Testis (tissue), 3 donors: ENCODE data around the gene PTPRU. TPM values are rescaled to one million over a fixed set of nuclear protein-coding genes. Genes with fewer than 3 reads are reported as not detected.

Source experiments
- DNase-seq: peaks from one replicate; pipeline ENCODE4 v3.0.0-alpha.2; 2019
- H3K27ac ChIP-seq, 2 donors: fragments of 200-600 bp; sonication (generic); one replicate each; pipeline ENCODE4 v1.5.1; 2019
- H3K27me3 ChIP-seq: fragments of 200-600 bp; sonication (generic); one replicate; pipeline ENCODE4 v1.5.1; 2019
- H3K36me3 ChIP-seq: fragments of 200-600 bp; sonication (generic); one replicate; pipeline ENCODE4 v1.5.1; 2017; ENCODE audit warnings: low read depth; ENCODE audit errors: missing control alignments
- H3K4me1 ChIP-seq: fragments of 200-600 bp; sonication (generic); one replicate; pipeline ENCODE4 v1.5.1; 2019
- H3K4me3 ChIP-seq, 2 donors: fragments of 200-600 bp; sonication (generic); one replicate each; pipeline ENCODE4 v1.5.1; 2017 to 2019
- H3K9me3 ChIP-seq: fragments of 200-600 bp; sonication (generic); one replicate; pipeline ENCODE4 v1.5.1; 2017
- CTCF ChIP-seq, 3 experiments: fragments of 450-650 bp in 2 of 3; fragments of 200-600 bp in 1 of 3; sonication (generic) in 1 of 3; IDR thresholded peaks; one replicate each; pipeline ENCODE4 v1.5.1; 2016 to 2019; ENCODE audit warnings: antibody characterized with exemption in 3 of 3, mild to moderate bottlenecking in 2 of 3, moderate library complexity in 1 of 3
- POLR2A ChIP-seq: fragments of 450-650 bp; IDR thresholded peaks from one replicate; pipeline ENCODE4 v1.6.1; 2017; ENCODE audit warnings: antibody characterized with exemption, mild to moderate bottlenecking, moderate library complexity
- WGBS, 2 donors: methylation state at CpG; one replicate each; pipeline ENCODE4 v1.1.5; 2018; 5-methylcytosine and 5-hydroxymethylcytosine counted together
- intact Hi-C: fragments of 100-400 bp; cut with DNase I; formaldehyde crosslinking; loops from one replicate; pipeline ENCODE4 v1.15.1; 2023; ENCODE audit warnings: low total_unique reads
- polyA plus RNA-seq: library from polyadenylated mRNA; stranded (reverse); fragments of 350-450 nt; fragmentation: Illumina TruSeq; extraction: RNeasy Lipid Tissue Mini Kit (QIAGEN cat#74804); gene quantifications from one replicate; pipeline ENCODE4 v1.2.3, GENCODE V29; 2014; ENCODE audit warnings: low read depth, low replicate concordance; ENCODE audit not compliant: insufficient read depth
- total RNA-seq, 2 donors: library from RNA; depleted of rRNA; stranded (reverse); fragments of >200 nt; gene quantifications; one replicate each; pipeline ENCODE4 v1.2.3, GENCODE V29; 2016

PTPRU gene
- total and polyA plus RNA-seq, 3 donors from 2014 or later: 13.3 to 39.1 (median 21.7) TPM

GRCh38 chr1:29200906-29201594 is 35.3 kb upstream of the PTPRU start:
- no peak for DNase-seq
- Histone ChIP-seq H3K9me3 (no peaks in the 10 kb centered on the region), H3K36me3 (no peaks in the 10 kb centered on the region), H3K4me1 (no peaks in the 10 kb centered on the region), H3K27ac (no peak overlapping the region), H3K4me3 (no peak overlapping the region), H3K27me3 (no peaks in the 10 kb centered on the region)
- no peak for TF ChIP-seq POLR2A
- no peak for TF ChIP-seq CTCF (IDR thresholded peaks at IDR 0.05)
- 97% methylated on average over 5 of the region's 5 CpGs for WGBS, 2 donors
- intact Hi-C loops: no loop called here

- Histone ChIP-seq H3K4me3 (no peak overlapping the region), H3K36me3 (no peaks in the 10 kb centered on the region), H3K27ac (no peak overlapping the region), H3K27me3 (no peaks in the 10 kb centered on the region), H3K9me3 (no peaks in the 10 kb centered on the region), H3K4me1 (no peaks in the 10 kb centered on the region)
- DNase-seq: no peak
- TF ChIP-seq POLR2A: no peak
- no peak for TF ChIP-seq CTCF (IDR thresholded peaks at IDR 0.05)
- WGBS, 2 donors: 91 to 95% methylated on average over 6 of the region's 6 CpGs
- intact Hi-C loops: no loop called here
Measured at GRCh38 chr1:29201595-29202051, 34.7 kb upstream of the PTPRU start.

GRCh38 chr1:29202053-29202452 is 34.3 kb upstream of the PTPRU start:
- no peak overlapping the region for H3K4me3 ChIP-seq
- no peaks in the 10 kb centered on the region for H3K4me1 ChIP-seq
- TF ChIP-seq POLR2A: no peak
- no peak for TF ChIP-seq CTCF (IDR thresholded peaks at IDR 0.05)
- 92% methylated on average over 1 of the region's 1 CpG; no CpG with 5 or more reads in 1 of the 2 donors for WGBS, 2 donors
- H3K27ac ChIP-seq: peak overlapping the region in 1 of 2 donors; percentile 50
- H3K9me3 ChIP-seq: no peaks in the 10 kb centered on the region
- intact Hi-C loops: no loop called here
- DNase-seq: no peak
- no peaks in the 10 kb centered on the region for H3K36me3 ChIP-seq
- H3K27me3 ChIP-seq: no peaks in the 10 kb centered on the region

- peak overlapping the region in 1 of 2 donors; percentile 50 for H3K27ac ChIP-seq
- H3K9me3 ChIP-seq: no peaks in the 10 kb centered on the region
- H3K27me3 ChIP-seq: no peaks in the 10 kb centered on the region
- 29 to 34% methylated on average over 13 to 14 of the region's 14 CpGs for WGBS, 2 donors
- DNase-seq: peak; percentile 98
- H3K4me3 ChIP-seq: no peak overlapping the region
- intact Hi-C loops: no loop called here
- TF ChIP-seq CTCF (IDR thresholded peaks at IDR 0.05) (peak; percentile 95 to 98 (median 97)), POLR2A (no peak)
- no peaks in the 10 kb centered on the region for H3K36me3 ChIP-seq
- H3K4me1 ChIP-seq: no peaks in the 10 kb centered on the region
Measured at GRCh38 chr1:29202584-29203340, 33.6 kb upstream of the PTPRU start.
